Gastrocnemius medialis (tissue), 4 donors: ENCODE measurements around the gene MTFP1. TPM values are rescaled to one million over a fixed set of nuclear protein-coding genes. Genes with fewer than 3 reads are reported as not detected.

Experiments used
- ATAC-seq, 2 donors: fragments of 150-250 bp; one replicate each; pipeline ENCODE4 v1.9.1; 2016
- DNase-seq, 2 donors: peaks; one replicate each; pipeline ENCODE4 v3.0.0-alpha.2; 2019
- H3K27ac ChIP-seq, 4 donors: fragments of 200-600 bp; sonication (generic); 1 replicate in 1 of 4; 2 replicates in 3 of 4; pipeline ENCODE4 v1.5.1; 2016 to 2018; ENCODE audit warnings: mild to moderate bottlenecking in 2 of 4, moderate library complexity in 1 of 4
- H3K27me3 ChIP-seq, 3 donors: fragments of 200-600 bp; sonication (generic) in 2 of 3; 1 replicate in 1 of 3; 2 replicates in 2 of 3; pipeline versions ENCODE4 v1.5.1 to v1.6.0; 2016 to 2019; ENCODE audit warnings: mild to moderate bottlenecking in 1 of 3, moderate library complexity in 1 of 3
- H3K36me3 ChIP-seq, 2 donors: fragments of 200-600 bp; sonication (generic) in 1 of 2; one replicate each; pipeline ENCODE4 v1.5.1; 2017 to 2018
- H3K4me1 ChIP-seq, 2 donors: fragments of 200-600 bp; sonication (generic) in 1 of 2; one replicate each; pipeline ENCODE4 v1.5.1; 2016 to 2017; ENCODE audit warnings: mild to moderate bottlenecking in 2 of 2
- H3K4me3 ChIP-seq, 4 donors: fragments of 200-600 bp; sonication (generic) in 3 of 4; 1 replicate in 1 of 4; 2 replicates in 3 of 4; pipeline ENCODE4 v1.5.1; 2016 to 2019; ENCODE audit warnings: mild to moderate bottlenecking in 2 of 4
- H3K9me3 ChIP-seq, 3 donors: fragments of 200-600 bp; sonication (generic) in 2 of 3; 1 replicate in 1 of 3; 2 replicates in 2 of 3; pipeline ENCODE4 v1.5.1; 2016 to 2019
- CTCF ChIP-seq, 5 experiments: fragments of 450-650 bp in 3 of 5; fragments of 200-600 bp in 2 of 5; sonication (generic) in 2 of 5; IDR thresholded peaks in 4 of 5; conservative IDR thresholded peaks in 1 of 5; 1 replicate in 4 of 5; 2 replicates in 1 of 5; pipeline ENCODE4 v1.5.1; 2016 to 2019; ENCODE audit warnings: antibody characterized with exemption in 5 of 5, mild to moderate bottlenecking in 3 of 5, moderate library complexity in 3 of 5
- POLR2A ChIP-seq, 2 donors: fragments of 450-650 bp; IDR thresholded peaks; one replicate each; pipeline ENCODE4 v1.6.1; 2017; ENCODE audit warnings: antibody characterized with exemption in 2 of 2, mild to moderate bottlenecking in 2 of 2, moderate library complexity in 2 of 2
- in situ Hi-C, 4 donors: fragments of 200-750 bp; cut with MboI; loops; one replicate each; pipeline versions ENCODE4 v1.15.0 to v1.8.0; 2017; ENCODE audit warnings: low sequenced_read_pairs in 4 of 4
- intact Hi-C: fragments of 100-400 bp; cut with DNase I; formaldehyde crosslinking; loops from one replicate; pipeline ENCODE4 v1.15.1; 2023; ENCODE audit warnings: low total_unique reads
- total RNA-seq, 4 donors: library from RNA; depleted of rRNA; stranded (reverse); fragments of >200 nt; gene quantifications; one replicate each; pipeline versions ENCODE4 v1.1.0 to v1.2.3, GENCODE V29; 2016

The MTFP1 gene
- total RNA-seq, 4 donors from 2014 or later: 15.9 to 57.7 (median 44.5) TPM

DNA sequence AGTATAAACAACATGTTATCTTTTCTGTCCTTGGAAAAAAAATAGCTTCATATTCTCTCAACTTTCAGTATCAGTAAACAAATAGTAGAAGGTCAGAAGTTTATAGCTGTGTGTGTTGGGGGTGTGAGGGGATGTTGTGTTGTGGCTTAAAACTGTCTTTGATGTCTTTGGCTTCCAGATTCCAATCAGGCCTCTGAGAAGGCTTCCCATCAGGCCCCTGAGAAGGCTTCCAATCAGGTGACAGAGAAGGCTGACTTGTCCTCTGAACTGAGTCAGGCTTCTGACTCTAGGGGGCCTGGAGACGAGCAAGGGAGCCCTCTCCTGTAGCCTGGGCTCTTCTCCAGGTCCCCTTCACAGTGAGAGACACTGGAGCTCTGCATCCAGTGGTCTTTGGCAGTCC, 9.3 kb downstream of the MTFP1 start:
- intact Hi-C loops: no loop called here
- peak overlapping the region in 2 of 4 donors; percentile 1 to 57 for H3K27ac ChIP-seq
- TF ChIP-seq CTCF (IDR thresholded peaks at IDR 0.05 in 4 of 5, conservative IDR thresholded peaks at IDR 0.05 in 1 of 5): no peak
- H3K36me3 ChIP-seq: no peaks in the 10 kb centered on the region
- H3K9me3 ChIP-seq: no peaks in the 10 kb centered on the region
- DNase-seq (no peak), ATAC-seq (no peak)
- H3K4me1 ChIP-seq: no peaks in the 10 kb centered on the region
- no peaks in the 10 kb centered on the region for H3K27me3 ChIP-seq
- in situ Hi-C loops: no loop called here
- H3K4me3 ChIP-seq: no peak overlapping the region

- peak in 1 of 2 donors; percentile 35 for DNase-seq
These were observed 10.1 kb downstream of the MTFP1 start for GRCh38 chr22:30435674-30436126.

DNA sequence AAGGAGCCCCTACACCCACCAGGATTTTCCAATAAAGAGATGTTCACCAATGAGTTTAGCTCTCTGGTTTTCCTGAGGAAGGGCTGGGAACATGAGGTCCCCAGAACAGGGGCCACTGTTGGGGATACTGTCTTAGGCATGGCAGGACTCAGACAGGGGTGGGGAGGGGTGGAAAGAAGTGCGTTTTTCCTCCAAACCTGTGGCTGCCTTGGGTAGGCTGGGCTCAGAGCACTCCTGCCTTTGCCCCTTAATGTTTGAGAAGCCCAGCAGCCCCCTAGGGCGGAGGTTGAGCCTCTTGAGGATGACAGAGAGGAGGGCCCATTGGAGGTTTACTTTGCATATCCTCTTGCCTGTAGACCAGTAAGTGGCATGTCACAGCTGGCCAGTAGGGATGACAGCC, 10.6 kb downstream of the MTFP1 start:
- Histone ChIP-seq H3K27ac (peak overlapping the region in 3 of 4 donors; percentile 20 to 57 (median 54)), H3K4me3 (no peak overlapping the region), H3K27me3 (no peaks in the 10 kb centered on the region), H3K36me3 (no peaks in the 10 kb centered on the region), H3K4me1 (no peaks in the 10 kb centered on the region), H3K9me3 (no peaks in the 10 kb centered on the region)
- ATAC-seq (no peak), DNase-seq (no peak)
- no peak for TF ChIP-seq POLR2A (IDR thresholded peaks at IDR 0.05)
- no peak for TF ChIP-seq CTCF (IDR thresholded peaks at IDR 0.05 in 4 of 5, conservative IDR thresholded peaks at IDR 0.05 in 1 of 5)
- in situ Hi-C loops (no loop called here), intact Hi-C loops (no loop called here)

More at GRCh38 chr22:30435674-30436126, 10.1 kb downstream of the MTFP1 start:
- intact Hi-C loops (no loop called here), in situ Hi-C loops (no loop called here)
- peak overlapping the region in 3 of 4 donors; percentile 20 to 57 (median 54) for H3K27ac ChIP-seq
- no peaks in the 10 kb centered on the region for H3K36me3 ChIP-seq
- TF ChIP-seq POLR2A (IDR thresholded peaks at IDR 0.05): no peak
- no peak for TF ChIP-seq CTCF (IDR thresholded peaks at IDR 0.05 in 4 of 5, conservative IDR thresholded peaks at IDR 0.05 in 1 of 5)
- H3K9me3 ChIP-seq: no peaks in the 10 kb centered on the region
- no peak overlapping the region for H3K4me3 ChIP-seq
- no peaks in the 10 kb centered on the region for H3K27me3 ChIP-seq
- no peaks in the 10 kb centered on the region for H3K4me1 ChIP-seq
- peak in 1 of 2 donors; percentile 33 for ATAC-seq

DNA sequence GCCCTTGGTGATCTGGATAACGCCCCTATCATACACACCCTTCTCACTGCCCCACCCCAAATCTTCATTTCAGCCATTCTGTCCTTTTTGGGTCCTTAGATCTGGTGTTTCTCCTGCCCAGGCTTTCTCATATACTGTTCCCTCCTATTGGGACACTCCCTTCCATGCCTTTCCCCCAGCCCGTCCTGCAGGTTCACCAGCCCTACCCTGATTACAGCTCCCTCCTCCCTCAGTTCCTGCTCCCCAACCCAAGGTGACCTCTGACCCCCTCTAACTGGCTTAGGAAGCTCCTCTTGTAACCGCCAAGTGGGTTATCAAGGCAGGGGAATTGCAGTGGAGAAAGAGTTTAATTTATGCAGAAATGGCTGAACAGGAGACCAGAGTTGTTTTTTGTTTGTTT, 13.0 kb downstream of the MTFP1 start:
- ATAC-seq: no peak
- Histone ChIP-seq H3K27ac (no peak overlapping the region), H3K27me3 (no peaks in the 10 kb centered on the region), H3K4me1 (no peaks in the 10 kb centered on the region), H3K4me3 (no peak overlapping the region), H3K36me3 (no peaks in the 10 kb centered on the region), H3K9me3 (no peaks in the 10 kb centered on the region)
- DNase-seq: no peak
- intact Hi-C loops: no loop called here
- TF ChIP-seq CTCF (IDR thresholded peaks at IDR 0.05 in 4 of 5, conservative IDR thresholded peaks at IDR 0.05 in 1 of 5) (no peak), POLR2A (IDR thresholded peaks at IDR 0.05) (no peak)
- in situ Hi-C loops: no loop called here

GRCh38 chr22:30439226-30439625, 13.7 kb downstream of the MTFP1 start:
- Histone ChIP-seq H3K9me3 (no peaks in the 10 kb centered on the region), H3K27ac (no peak overlapping the region), H3K27me3 (no peaks in the 10 kb centered on the region), H3K36me3 (no peaks in the 10 kb centered on the region), H3K4me3 (no peak overlapping the region), H3K4me1 (no peaks in the 10 kb centered on the region)
- in situ Hi-C loops: no loop called here
- DNase-seq: no peak
- intact Hi-C loops: no loop called here
- ATAC-seq: no peak
- TF ChIP-seq CTCF (IDR thresholded peaks at IDR 0.05 in 4 of 5, conservative IDR thresholded peaks at IDR 0.05 in 1 of 5): no peak
- TF ChIP-seq POLR2A (IDR thresholded peaks at IDR 0.05): no peak
